HL-60 (cell line): ENCODE data around the gene TUNAR.

Experiments used
- DNase-seq, 2 experiments: peaks; one replicate each; pipeline ENCODE4 v3.0.0-alpha.2; 2010 to 2020; ENCODE audit warnings: low read depth in 1 of 2, low spot score in 1 of 2
- H3K27ac ChIP-seq: fragments of 250-450 bp; sonication (Bioruptor Pico); replicated peaks from 2 replicates; pipeline ENCODE4 v1.5.1; 2020; ENCODE audit warnings: mild to moderate bottlenecking, moderate library complexity
- H3K27me3 ChIP-seq: fragments of 250-450 bp; sonication (Bioruptor Pico); 2 replicates; pipeline ENCODE4 v1.5.1; 2021; ENCODE audit warnings: mild to moderate bottlenecking, moderate library complexity; ENCODE audit not compliant: insufficient read depth, poor library complexity, severe bottlenecking
- H3K4me3 ChIP-seq: replicated peaks from 2 replicates; pipeline ENCODE4 v1.5.1; 2011; ENCODE audit warnings: mild to moderate bottlenecking, control low read depth, low read length; ENCODE audit not compliant: insufficient read depth
- GABPA ChIP-seq: IDR thresholded peaks from 2 replicates; pipeline ENCODE4 v1.6.1; 2012; ENCODE audit warnings: low read depth
- POLR2AphosphoS5 ChIP-seq: IDR thresholded peaks from 2 replicates; pipeline ENCODE4 v1.6.1; 2012; ENCODE audit warnings: low read depth
- SPI1 ChIP-seq: IDR thresholded peaks from 2 replicates; pipeline ENCODE4 v1.6.1; 2012; ENCODE audit warnings: low read depth, mild to moderate bottlenecking, borderline replicate concordance
- TF ChIP-seq, protein P1 (sequence below): IDR thresholded peaks from one replicate; pipeline ENCODE4 v1.5.1; 2011; ENCODE audit warnings: low read length, control low read depth, inconsistent platforms; ENCODE audit not compliant: insufficient read depth
- TF ChIP-seq, protein P2 (sequence below): IDR thresholded peaks from 2 replicates; pipeline ENCODE4 v1.6.1; 2012; ENCODE audit warnings: low read depth; ENCODE audit not compliant: insufficient replicate concordance

Gene TUNAR

GRCh38 chr14:95956601-95957460, 80.2 kb downstream of the TUNAR start:
- no peaks in the 10 kb centered on the region for H3K27me3 ChIP-seq
- DNase-seq = no peak
- H3K27ac ChIP-seq = no peak overlapping the region
- H3K4me3 ChIP-seq = no peak overlapping the region
- TF ChIP-seq, protein P1, sequence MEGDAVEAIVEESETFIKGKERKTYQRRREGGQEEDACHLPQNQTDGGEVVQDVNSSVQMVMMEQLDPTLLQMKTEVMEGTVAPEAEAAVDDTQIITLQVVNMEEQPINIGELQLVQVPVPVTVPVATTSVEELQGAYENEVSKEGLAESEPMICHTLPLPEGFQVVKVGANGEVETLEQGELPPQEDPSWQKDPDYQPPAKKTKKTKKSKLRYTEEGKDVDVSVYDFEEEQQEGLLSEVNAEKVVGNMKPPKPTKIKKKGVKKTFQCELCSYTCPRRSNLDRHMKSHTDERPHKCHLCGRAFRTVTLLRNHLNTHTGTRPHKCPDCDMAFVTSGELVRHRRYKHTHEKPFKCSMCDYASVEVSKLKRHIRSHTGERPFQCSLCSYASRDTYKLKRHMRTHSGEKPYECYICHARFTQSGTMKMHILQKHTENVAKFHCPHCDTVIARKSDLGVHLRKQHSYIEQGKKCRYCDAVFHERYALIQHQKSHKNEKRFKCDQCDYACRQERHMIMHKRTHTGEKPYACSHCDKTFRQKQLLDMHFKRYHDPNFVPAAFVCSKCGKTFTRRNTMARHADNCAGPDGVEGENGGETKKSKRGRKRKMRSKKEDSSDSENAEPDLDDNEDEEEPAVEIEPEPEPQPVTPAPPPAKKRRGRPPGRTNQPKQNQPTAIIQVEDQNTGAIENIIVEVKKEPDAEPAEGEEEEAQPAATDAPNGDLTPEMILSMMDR = no peak
- TF ChIP-seq GABPA (no peak), POLR2AphosphoS5 (no peak), SPI1 (no peak)
- TF ChIP-seq, protein P2, sequence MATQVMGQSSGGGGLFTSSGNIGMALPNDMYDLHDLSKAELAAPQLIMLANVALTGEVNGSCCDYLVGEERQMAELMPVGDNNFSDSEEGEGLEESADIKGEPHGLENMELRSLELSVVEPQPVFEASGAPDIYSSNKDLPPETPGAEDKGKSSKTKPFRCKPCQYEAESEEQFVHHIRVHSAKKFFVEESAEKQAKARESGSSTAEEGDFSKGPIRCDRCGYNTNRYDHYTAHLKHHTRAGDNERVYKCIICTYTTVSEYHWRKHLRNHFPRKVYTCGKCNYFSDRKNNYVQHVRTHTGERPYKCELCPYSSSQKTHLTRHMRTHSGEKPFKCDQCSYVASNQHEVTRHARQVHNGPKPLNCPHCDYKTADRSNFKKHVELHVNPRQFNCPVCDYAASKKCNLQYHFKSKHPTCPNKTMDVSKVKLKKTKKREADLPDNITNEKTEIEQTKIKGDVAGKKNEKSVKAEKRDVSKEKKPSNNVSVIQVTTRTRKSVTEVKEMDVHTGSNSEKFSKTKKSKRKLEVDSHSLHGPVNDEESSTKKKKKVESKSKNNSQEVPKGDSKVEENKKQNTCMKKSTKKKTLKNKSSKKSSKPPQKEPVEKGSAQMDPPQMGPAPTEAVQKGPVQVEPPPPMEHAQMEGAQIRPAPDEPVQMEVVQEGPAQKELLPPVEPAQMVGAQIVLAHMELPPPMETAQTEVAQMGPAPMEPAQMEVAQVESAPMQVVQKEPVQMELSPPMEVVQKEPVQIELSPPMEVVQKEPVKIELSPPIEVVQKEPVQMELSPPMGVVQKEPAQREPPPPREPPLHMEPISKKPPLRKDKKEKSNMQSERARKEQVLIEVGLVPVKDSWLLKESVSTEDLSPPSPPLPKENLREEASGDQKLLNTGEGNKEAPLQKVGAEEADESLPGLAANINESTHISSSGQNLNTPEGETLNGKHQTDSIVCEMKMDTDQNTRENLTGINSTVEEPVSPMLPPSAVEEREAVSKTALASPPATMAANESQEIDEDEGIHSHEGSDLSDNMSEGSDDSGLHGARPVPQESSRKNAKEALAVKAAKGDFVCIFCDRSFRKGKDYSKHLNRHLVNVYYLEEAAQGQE = no peak

GRCh38 chr14:95958105-95958504, 81.5 kb downstream of the TUNAR start:
- Histone ChIP-seq H3K27ac (no peak overlapping the region), H3K27me3 (no peaks in the 10 kb centered on the region), H3K4me3 (no peak overlapping the region)
- DNase-seq = no peak
- TF ChIP-seq, protein P1 = no peak
- TF ChIP-seq GABPA = no peak
- no peak for TF ChIP-seq SPI1

GRCh38 chr14:95959317-95959716, 82.7 kb downstream of the TUNAR start:
- DNase-seq = no peak
- Histone ChIP-seq H3K27me3 (no peaks in the 10 kb centered on the region), H3K27ac (no peak overlapping the region), H3K4me3 (no peak overlapping the region)
- TF ChIP-seq POLR2AphosphoS5 (no peak), SPI1 (no peak), GABPA (no peak)
- TF ChIP-seq, protein P2 = no peak
- TF ChIP-seq, protein P1 = no peak
